Frontal cortex (tissue), 4 donors: ENCODE data around the gene CFAP52. TPM values are rescaled to one million over a fixed set of nuclear protein-coding genes. Genes with fewer than 3 reads are reported as not detected.
"Not testable (repeated sequence)": the region's sequence is repeated elsewhere in the genome, so short reads cannot be mapped to it uniquely, and the experiment has no call there.

ENCODE experiments used
- DNase-seq, 2 donors: peaks; one replicate each; pipeline ENCODE4 v3.0.0; 2012; ENCODE audit warnings: low spot score in 2 of 2
- FAIRE-seq: peaks from 2 replicates; lab custom pipeline; 2012; peaks lifted over from hg19 to GRCh38; lab: Jason Lieb, UNC
- total RNA-seq: library from RNA; depleted of rRNA; stranded (reverse); fragments of >200 nt; gene quantifications from one replicate; pipeline ENCODE4 v1.2.3, GENCODE V29; 2014
- donor health status: control.
- donor health status: control.
- donor health status: control.

CFAP52 gene
- total RNA-seq, result 0.41 TPM

- FAIRE-seq, result no peak
- peak; percentile 60 to 74 for DNase-seq
Measured at GRCh38 chr17:9576521-9577372, at the start of gene CFAP52. CFAP52 (plus strand) TSS chr17:9576642; CDS start chr17:9576696, 54 bp downstream.

- DNase-seq, result no peak
- FAIRE-seq, result no peak
Measured at GRCh38 chr17:9527788-9528187, 48.7 kb upstream of the CFAP52 start.

DNA sequence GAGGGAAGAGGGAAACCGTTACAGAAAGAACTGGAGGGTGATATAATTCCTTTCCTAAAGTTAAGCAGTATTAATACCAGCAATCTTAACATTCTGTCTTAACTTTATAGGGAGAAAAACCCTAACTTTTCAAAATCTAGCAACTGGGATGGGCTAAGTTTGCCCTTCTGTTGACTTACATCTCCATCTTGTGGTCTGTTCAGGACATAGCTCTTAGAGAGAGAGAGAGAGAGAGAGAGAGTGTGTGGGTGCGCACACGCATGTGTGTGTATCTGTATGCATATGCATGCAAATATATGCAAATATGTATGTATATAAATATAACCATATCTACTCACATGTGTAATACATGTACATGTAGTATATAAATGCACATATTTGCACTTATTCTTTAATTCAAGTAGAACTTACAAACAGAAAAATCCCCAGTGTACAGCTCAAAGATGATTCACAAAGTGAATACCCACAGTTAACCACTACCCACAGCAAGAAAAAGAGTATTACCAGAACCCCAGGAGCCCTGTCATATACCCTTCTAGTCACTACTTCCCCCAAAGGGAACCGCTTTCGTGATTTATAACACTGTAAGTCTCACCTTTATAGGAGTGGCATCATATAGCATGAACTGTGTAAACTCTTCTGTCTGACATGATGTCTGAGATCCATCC, 47.3 kb upstream of the CFAP52 start:
- FAIRE-seq, result no peak

GRCh38 chr17:9531034-9531433, 45.4 kb upstream of the CFAP52 start:
- FAIRE-seq, result no peak
- no peak for DNase-seq

More for the DNA sequence above, 47.3 kb upstream of the CFAP52 start:
- peak in 1 of 2 donors; percentile 33 for DNase-seq

- no peak for DNase-seq
- FAIRE-seq, result no peak
Measured at GRCh38 chr17:9532715-9533114, 43.7 kb upstream of the CFAP52 start.

DNA sequence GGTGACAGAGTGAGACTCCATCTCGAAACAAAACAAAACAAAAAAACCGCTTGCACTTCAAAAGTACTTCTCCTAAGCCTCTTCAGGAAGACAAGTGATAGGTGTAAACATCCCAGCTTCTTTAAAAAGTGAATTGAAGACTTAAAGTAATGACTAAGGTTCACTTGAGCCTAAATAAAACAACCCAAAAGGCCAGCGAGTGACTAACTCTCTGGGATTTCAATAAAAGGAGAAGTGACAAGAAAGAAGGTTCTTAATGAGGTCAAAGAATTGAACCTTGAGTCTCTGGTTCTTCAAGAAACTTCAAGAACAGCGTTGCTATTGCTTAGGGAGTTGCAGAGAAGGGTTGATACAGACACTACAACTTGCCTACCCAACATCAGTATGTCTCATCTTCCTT, 43.0 kb upstream of the CFAP52 start:
- FAIRE-seq, result no peak
- no peak for DNase-seq

DNA sequence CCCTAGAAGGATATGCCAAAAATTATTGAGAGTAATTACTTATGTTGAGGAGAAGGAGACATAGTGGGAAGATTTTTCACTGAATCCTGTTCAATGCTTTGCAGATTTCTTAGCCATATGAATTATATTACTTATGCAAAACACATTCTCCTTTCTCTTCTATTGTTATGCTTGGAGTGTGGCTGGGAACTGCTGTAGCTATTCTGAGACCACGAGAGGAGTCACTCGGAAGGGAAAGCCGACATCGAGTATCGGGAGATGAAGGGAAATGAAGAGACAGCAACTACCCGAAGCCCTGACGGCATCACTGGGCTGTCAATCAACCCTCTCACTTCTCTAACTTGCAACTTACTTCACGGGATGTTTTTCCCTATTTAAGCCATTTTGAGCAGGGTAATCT, 40.4 kb upstream of the CFAP52 start:
- DNase-seq (no peak), FAIRE-seq (no peak)

GRCh38 chr17:9537177-9537776, 39.2 kb upstream of the CFAP52 start:
- FAIRE-seq (no peak), DNase-seq (no peak)

DNA sequence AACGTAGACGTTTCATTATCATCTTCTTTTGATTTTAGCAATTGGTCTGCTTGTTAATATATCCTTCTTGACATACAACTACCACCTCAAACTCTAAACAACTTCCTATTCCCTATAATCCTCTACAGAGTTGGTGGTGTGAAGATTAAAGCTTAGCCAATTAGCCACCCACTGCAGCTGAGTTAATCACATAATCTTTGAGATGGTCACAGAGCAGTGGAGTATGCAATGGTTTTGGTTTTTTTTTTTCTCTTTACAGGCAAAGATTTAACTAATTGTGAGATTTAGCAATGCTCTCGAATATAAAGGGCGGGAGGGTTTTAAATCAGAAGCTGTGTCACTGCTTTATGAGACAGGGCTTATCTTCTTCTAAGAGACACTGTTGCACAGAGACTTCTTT, 37.8 kb upstream of the CFAP52 start:
- FAIRE-seq (no peak), DNase-seq (no peak)

DNA sequence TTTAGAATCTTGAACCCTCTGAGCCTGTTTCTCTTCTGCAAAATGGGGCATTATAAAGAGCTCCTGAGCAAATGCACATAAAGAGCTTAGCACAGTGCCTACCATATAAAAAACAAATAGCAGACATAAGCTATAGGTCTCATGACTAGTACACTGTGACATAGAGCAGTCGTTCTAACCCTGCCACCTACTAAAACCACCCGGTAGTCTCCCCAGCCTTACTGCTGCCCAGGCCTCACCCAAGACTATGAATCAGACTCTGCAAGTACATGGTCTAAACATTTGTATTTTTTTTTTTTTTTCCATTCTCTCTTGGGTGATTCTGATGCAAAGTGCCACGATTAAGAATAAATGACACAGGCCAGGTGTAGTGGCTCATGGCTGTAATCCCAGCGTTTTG, 34.7 kb upstream of the CFAP52 start:
- DNase-seq (no peak), FAIRE-seq (no peak)

DNA sequence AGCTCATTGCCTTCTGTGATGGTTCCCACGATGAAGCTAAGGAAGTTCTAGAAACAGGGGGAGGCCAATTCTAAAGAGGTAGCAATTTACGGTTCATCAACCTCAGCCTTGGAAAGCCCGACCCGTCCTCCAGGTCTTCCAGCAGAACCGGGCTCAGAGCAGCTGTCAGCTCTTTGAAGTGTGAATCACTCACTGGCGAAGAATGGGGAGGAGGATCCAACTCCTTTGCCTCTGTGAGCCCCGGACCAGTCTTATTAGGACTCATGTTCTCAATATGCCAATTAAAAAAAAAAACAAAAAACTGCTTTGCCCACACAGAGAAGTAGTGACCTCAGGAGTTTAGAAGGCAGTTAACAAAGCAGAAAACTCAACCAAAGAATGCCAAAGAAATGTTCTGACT, 32.2 kb upstream of the CFAP52 start:
- FAIRE-seq (no peak), DNase-seq (no peak)

- no peak for FAIRE-seq
- DNase-seq, result no peak
Measured at GRCh38 chr17:9549215-9549614, 27.2 kb upstream of the CFAP52 start.

GRCh38 chr17:9553181-9553580, 23.3 kb upstream of the CFAP52 start:
- no peak for FAIRE-seq

DNA sequence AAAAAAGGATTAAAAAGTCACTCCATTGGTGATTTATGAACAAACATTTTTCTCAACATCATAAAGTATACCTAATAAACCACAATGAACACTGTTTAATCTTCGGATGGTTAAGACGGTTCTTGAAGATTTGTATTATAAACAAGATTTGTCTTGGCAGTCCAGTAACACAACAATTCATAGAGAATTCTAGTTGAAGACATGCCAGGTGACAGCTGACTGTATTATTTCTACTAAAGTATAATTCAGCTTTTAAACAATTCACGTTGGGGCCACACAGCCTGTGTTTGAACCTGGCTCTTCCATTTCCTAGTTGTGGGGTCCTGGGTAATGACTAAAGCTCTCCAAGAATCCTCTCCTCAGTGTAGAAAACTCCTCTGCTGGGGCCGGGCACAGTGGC, 22.8 kb upstream of the CFAP52 start:
- FAIRE-seq, result no peak
- DNase-seq, result no peak

More at GRCh38 chr17:9553181-9553580, 23.3 kb upstream of the CFAP52 start:
- DNase-seq, result no peak

GRCh38 chr17:9554715-9555114, 21.7 kb upstream of the CFAP52 start:
- FAIRE-seq, DNase-seq: not testable (repeated sequence)

DNA sequence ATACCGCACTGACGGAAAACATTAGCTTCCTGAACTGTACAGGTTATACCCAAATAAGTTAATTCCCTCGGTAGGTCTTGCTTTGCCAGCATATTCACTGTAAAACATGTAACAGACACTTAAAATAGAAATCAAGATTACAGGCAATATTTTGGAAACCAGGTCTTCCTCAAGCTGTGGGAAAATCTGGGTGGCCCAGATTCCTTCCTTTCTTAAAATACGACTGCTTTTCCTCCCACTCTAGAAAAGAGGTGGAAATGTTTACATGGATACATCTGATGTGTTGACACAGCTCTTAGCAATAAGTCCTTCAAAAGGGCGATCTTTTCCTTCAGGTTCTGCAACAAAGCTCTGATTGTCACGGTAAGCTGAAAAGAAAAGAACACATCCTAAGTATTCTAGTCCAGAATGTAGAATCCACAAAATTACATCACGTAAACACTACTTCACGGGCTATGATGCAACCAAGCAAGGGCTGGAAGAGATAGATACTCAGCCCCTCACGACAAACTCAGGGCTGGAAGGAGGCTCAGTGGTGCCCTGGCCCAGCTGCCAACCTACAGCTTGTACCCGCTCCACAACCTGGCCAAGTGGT, 19.2 kb upstream of the CFAP52 start:
- peak in 1 of 2 donors; percentile 28 for DNase-seq
- FAIRE-seq, result no peak

GRCh38 chr17:9557857-9558256, 18.6 kb upstream of the CFAP52 start:
- no peak for DNase-seq

GRCh38 chr17:9564104-9564503, 12.3 kb upstream of the CFAP52 start:
- DNase-seq (no peak), FAIRE-seq (no peak)

More at GRCh38 chr17:9557857-9558256, 18.6 kb upstream of the CFAP52 start:
- no peak for FAIRE-seq

GRCh38 chr17:9566067-9566466, 10.4 kb upstream of the CFAP52 start:
- DNase-seq (no peak), FAIRE-seq (no peak)

GRCh38 chr17:9566739-9567138, 9.7 kb upstream of the CFAP52 start:
- FAIRE-seq, DNase-seq: not testable (repeated sequence)
